GM12892 (cell line): ENCODE results near the gene HOXD9.

ENCODE experiments used
- DNase-seq: peaks from one replicate; pipeline ENCODE4 v3.0.0; 2011; ENCODE audit not compliant: insufficient read length
- FAIRE-seq: peaks from 2 replicates; lab custom pipeline; 2011; peaks lifted over from hg19 to GRCh38; lab: Jason Lieb, UNC
- POLR2A ChIP-seq: IDR thresholded peaks from 2 replicates; pipeline ENCODE4 v1.6.1; 2011; ENCODE audit warnings: low read depth, low read length, control low read depth
- POLR2AphosphoS5 ChIP-seq: IDR thresholded peaks from 2 replicates; pipeline ENCODE4 v1.6.1; 2011; ENCODE audit warnings: low read depth, low read length, control low read depth
- TAF1 ChIP-seq: IDR thresholded peaks from 2 replicates; pipeline ENCODE4 v1.6.1; 2011; ENCODE audit warnings: low read depth, mild to moderate bottlenecking, control low read depth, low read length, borderline replicate concordance

HOXD9 gene

DNA sequence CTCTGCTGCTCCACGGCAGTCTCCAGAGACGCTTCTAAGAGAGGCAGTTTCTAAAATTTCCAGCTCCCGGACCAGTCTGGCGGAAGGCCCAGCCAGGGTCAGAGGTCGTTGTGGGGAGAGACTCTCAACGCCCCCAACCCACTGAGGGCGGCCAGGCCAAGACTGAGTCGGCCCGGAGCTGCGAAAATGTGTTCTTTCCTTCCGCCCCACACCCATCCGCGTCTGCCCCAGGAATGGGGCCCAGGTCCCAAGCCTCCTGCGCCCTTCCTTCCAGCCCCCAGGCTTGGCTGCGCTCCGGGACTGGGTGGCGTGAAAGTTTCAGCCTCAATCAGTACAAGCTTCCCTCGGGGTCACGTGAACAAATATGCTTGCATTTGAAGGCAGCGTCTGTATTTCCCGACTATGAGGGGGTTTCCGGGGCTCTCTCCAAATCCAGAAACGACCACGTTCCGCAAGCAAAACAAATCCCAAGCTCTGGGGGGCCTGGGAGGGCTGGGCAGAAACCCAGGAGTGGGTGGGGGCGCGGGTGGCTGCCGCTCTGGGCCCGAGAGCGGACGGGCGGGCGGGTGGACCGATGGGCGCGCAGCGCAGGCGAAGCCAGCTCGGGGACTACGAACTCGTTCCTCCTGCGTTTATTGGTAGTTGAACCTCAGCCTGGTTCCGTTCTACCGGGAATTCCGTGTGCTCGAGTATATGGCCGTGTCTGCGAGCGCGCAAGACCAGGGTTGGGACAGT, 37.9 kb downstream of the HOXD9 start:
- no peak for TF ChIP-seq TAF1
- no peak for TF ChIP-seq POLR2A
- no peak for TF ChIP-seq POLR2AphosphoS5
- DNase-seq: no peak
- FAIRE-seq: no peak

DNA sequence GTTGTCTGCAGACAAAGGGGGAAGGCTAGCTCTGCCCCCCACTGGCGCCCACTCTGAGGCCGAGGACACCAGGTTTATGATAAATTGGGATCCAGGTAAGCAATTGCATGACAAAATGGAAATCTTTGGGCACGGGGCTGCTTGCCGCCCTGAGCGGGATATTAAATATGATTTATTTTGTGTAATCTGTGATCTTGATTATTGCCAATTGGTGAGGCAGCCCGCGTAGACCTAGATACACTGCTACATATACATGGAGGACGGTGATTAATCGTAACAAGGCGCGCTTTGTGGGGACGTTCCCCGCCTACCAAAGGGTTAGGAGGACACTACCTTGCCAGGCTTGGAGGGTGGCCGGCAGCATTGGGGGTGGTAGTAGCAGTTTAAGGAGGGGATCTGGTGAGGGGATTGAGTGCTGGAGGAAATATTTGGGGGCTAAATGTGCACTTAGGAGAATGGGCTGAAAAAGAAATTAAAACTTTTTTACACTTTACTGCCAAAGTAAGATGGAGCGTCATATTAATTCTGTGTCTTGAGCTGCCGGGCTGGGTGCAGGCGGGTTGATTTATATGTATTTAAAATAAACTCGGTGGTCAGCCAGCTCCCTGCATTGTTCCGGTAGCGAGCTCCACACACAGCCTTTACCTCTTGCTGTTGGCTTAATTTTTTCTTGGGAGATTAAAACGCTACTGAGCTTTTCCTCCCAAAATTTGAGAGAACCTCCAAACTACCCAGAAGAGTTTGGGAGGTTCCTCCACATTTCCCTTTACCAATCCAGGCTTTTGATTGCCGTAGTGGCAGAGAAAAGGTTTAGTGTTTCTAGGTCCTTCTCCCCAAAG, 38.7 kb downstream of the HOXD9 start:
- FAIRE-seq: no peak
- DNase-seq: no peak
- TF ChIP-seq POLR2A (no peak), TAF1 (no peak), POLR2AphosphoS5 (no peak)

DNA sequence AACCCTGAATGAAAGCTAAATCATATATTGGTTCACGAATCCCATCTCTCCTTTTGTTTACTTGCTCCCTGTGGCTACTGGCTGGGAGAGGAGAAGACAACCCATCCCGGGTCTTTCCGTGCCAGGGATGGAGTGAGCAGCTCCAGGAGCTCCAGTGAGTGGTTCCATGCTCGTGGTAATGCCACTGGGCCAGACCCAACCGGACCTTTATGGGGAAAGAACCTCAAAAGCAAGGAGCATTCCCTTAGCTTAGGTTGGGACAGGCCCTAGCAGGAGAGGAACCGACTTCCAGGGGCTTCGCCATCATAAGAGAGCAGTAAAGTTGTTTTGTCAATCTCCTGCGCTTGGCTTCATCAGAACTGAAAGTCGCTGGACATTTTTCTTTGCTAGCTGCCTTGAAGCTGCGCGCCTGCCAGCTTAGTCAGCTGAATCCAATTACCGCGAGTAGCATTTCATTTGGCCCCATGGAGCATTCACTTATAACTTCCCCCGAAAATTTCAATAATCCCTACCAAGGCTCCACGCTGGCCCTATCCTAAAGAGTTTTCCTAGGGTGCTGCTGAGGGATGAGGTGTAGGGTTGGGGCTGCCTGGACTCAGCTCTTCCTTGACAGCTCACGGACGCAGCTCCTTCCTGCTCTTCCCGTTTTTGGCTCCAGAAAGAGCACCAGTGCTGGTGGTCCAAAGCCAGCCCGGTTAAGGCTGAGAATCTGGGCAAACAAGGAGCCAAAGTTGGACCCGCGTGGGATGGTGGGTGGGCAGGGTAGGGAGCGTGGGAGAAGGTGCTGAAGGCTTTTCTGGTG, 39.5 kb downstream of the HOXD9 start:
- TF ChIP-seq POLR2A (no peak), TAF1 (no peak), POLR2AphosphoS5 (no peak)
- no peak for FAIRE-seq
- no peak for DNase-seq

DNA sequence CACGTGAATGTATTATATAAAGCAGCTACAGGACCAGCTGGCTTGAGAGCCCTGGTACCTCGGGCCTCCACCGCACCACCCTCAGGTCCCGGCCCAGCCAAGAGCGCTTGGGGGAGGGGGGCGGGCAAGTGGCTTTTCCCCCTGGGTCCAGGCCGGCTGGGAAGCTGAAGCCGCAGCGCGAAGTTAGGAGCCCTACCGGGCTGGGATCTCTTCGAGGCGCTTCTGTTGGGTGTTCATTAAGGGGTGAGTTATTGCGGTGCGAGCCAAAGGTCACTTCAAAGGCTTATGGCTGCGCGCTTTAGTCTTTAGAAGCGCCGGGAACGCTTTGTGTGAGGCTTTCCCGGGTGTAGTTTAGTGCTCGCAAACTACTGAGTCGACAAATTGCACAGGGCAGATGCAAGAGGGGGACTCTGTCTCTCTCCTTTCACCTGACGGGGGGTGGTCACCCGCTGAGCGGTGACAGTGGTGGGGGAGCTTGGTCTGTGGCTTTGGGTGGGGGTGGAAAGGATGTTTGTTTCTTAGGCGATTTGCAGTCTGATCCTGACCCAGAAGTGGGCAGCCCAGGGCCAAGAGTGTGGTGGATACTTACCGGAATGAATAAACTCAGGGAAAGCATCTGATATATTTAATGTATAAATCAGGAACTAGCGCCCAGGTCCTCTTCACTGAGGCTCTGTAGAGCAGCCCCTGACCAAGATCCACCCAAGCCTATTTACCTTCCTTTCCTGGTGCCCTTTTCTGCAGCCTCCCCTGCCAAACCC, 40.6 kb downstream of the HOXD9 start:
- no peak for DNase-seq
- FAIRE-seq: no peak
- TF ChIP-seq POLR2A: no peak

DNA sequence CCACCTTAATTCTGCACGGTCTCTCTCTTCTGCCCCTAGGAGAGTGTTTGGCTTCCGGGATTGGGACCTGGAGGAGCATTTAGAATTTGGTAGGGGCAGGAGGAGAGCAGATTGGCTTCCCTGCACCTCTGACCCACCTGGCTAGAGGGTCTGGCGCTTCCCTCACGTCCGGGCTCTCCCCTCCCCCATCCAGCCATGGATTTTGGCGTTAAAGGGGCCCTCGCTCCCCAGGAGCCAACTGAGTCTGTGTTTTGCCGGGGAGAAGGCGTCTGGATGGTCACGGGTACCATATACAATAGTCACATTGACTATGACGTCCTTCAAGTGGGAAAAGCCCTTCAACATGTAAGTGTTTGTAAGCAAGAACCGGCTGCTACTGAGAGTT, 41.1 kb downstream of the HOXD9 start:
- FAIRE-seq: no peak
- DNase-seq: no peak
- TF ChIP-seq POLR2A: no peak

DNA sequence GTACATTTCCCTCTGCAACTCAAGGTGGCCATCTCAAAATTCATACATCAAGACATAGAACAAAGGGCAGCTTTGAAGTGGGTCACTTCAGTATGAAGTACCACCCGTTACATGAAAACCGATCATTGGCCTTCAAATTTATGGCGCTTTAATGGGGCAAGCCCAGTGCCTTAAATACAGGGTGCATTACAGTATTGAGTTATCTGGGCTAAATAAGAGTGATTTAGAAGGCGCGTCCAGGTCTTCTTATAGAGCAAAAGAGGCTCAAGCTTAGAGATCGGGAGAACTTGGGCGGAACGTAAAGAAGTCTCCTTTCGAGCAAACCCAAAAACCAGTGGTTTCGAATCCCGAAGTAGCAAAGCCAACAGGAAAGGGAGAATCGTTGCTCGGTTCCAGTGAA, 41.7 kb downstream of the HOXD9 start:
- no peak for FAIRE-seq
- no peak for DNase-seq
- no peak for TF ChIP-seq POLR2A
- TF ChIP-seq TAF1: no peak
- no peak for TF ChIP-seq POLR2AphosphoS5

DNA sequence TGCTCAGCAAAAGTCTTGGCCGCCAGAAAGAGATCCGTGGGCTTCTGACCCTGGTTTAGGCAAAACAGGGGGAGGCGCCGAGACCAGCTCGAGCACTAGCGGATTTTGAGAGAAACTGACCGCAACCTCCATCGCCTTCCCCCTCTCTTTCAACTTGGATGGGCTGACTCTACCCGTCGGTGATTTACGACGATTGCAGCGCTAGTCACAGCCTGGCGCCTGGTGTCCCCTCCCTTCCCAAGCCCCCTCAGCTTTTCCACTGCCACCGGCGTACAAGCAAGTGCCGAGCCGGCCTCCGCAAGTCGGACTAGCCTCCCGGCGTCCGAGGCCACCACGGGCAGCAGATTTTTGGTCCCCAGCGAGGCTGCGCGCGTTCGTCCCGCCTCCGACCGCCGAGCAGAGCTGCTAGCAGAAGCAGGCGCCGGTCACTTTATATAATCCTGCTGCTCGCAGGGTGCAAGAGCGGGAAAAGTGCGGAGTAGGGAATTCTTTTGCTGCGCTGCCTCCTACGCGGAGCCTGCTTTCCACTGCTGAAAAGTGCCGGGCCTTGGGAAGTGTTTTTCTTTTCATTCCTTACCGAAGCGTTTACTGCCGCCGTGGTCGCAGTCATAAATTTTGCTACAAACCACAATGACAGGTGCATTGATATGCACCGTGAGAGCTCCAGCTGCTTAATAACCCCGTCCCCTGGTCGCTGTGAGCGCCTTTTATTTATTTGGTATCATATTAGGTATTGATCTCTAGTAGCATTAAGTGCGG, 42.3 kb downstream of the HOXD9 start:
- FAIRE-seq (no peak), DNase-seq (no peak)
- no peak for TF ChIP-seq POLR2A

DNA sequence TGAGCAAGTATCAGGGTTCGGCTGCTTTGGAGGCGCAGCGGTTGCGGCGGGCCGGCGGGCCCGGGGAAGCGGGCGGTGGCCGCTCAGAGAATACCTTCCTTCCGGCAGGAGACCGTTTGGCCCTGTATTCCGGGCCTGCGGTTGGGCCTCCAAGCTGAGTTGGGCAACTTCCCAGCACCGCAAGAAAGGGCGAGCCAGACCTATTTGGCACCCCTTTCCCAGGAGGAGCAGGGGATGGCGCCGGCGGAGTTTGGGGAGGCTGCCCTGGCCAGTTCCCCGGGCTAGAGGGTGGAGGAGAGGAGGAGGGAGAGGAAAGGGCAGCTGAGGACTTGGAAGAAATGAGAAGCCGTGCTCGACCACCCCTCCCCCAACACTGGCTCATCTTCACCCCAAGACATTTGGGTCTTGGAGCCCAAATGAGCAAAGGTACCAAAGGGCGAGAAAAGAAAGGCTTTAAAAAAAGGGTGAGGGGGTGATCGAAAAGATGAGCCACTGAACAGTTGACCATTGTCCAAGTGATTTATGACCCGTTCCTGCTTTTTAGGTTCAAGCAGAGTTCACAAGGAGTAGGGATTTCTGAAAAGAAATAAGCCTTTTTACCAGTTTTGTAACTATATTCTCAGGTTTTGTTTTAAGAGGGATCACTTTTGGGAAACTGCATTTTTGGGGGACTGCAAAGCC, 43.0 kb downstream of the HOXD9 start:
- no peak for FAIRE-seq
- TF ChIP-seq TAF1: no peak
- no peak for DNase-seq

DNA sequence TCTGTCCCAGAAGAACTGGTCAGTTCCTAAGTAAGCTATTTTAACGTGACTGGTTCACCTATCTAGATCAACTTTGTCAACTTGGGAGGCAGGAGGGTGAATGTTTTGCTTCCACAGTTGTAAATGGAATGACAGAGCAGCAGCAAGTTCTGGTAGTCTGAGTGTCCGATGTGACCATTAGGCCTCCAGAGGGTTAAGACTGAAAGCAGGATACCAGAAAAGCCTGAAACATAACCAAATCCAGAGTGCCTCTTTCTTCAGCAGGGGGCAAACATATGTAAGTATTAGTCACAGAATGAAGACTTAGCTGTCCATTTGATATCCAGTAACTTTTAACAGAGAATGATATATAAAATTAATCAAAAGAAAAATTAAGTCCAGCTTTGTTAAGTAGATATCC, 43.8 kb downstream of the HOXD9 start:
- TF ChIP-seq POLR2A: no peak
- no peak for TF ChIP-seq TAF1
- TF ChIP-seq POLR2AphosphoS5: no peak
- DNase-seq (no peak), FAIRE-seq (no peak)

DNA sequence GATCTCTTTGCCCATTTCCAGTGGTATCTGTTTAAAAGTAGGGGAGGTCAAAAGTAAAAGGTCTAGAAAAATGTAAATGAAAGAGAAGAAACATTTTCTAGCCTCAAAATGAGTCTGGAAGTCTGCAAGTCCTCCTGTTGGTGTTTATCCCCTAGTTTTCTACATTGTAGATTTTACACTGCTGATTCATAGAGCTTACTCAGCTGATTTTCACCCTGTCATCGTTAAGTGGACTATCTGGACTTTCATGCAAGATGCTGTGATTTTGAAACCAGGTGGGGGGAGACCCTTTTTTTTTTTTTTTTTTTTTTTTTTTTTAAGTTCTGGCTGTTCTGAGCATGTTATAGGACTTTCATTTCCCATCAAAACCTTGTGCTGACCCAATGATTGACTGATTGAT, 44.9 kb downstream of the HOXD9 start:
- TF ChIP-seq TAF1: no peak
- no peak for TF ChIP-seq POLR2AphosphoS5
- TF ChIP-seq POLR2A: no peak
- DNase-seq: no peak
- no peak for FAIRE-seq

DNA sequence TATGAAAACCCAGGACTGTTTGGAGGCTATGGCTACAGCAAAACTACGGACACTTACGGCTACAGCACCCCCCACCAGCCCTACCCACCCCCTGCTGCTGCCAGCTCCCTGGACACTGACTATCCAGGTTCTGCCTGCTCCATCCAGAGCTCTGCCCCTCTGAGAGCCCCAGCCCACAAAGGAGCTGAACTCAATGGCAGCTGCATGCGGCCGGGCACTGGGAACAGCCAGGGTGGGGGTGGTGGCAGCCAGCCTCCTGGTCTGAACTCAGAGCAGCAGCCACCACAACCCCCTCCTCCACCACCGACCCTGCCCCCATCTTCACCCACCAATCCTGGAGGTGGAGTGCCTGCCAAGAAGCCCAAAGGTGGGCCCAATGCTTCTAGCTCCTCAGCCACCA, 46.7 kb downstream of the HOXD9 start:
- FAIRE-seq: no peak
- DNase-seq: no peak
- TF ChIP-seq POLR2A: no peak
- TF ChIP-seq POLR2AphosphoS5: no peak
- TF ChIP-seq TAF1: no peak
